HEK293 (cell line): Measurements from ENCODE around the gene DOCK3.

ENCODE experiments used
- CTCF ChIA-PET: fragments of 350-600 bp; formaldehyde crosslinking; extraction: SDS; loops from one replicate; lab custom pipeline; 2021; ENCODE audit warnings: antibody characterized with exemption; lab: Yijun Ruan, JAX
- POLR2A ChIA-PET: fragments of 300-600 bp; formaldehyde crosslinking; extraction: SDS; loops from one replicate; lab custom pipeline; 2020; ENCODE audit warnings: antibody characterized with exemption, inconsistent platforms; lab: Yijun Ruan, JAX
- H3K27ac ChIP-seq: fragments of 200-500 bp; sonication (Bioruptor generic); 2 replicates; pipeline ENCODE4 v1.5.1; 2014; ENCODE audit warnings: low read depth, low read length, control low read depth, inconsistent platforms; ENCODE audit errors: extremely low read depth
- H3K36me3 ChIP-seq, 2 experiments: fragments of 200-500 bp in 1 of 2; sonication (Bioruptor generic) in 1 of 2; 1 replicate in 1 of 2; 2 replicates in 1 of 2; pipeline ENCODE4 v1.5.1; 2014 to 2017; ENCODE audit warnings: inconsistent platforms in 2 of 2, low read length in 2 of 2; ENCODE audit not compliant: control insufficient read depth in 2 of 2, insufficient read depth in 1 of 2
- H3K4me1 ChIP-seq: fragments of 200-500 bp; sonication (Bioruptor generic); 2 replicates; pipeline ENCODE4 v1.5.1; 2014; ENCODE audit warnings: mild to moderate bottlenecking, low read length, inconsistent platforms; ENCODE audit not compliant: control insufficient read depth, insufficient read depth
- H3K4me3 ChIP-seq: 2 replicates; pipeline ENCODE4 v1.5.1; 2011; ENCODE audit warnings: low read depth, mild to moderate bottlenecking, control low read depth, low read length, moderate library complexity
- H3K9me3 ChIP-seq: fragments of 200-500 bp; sonication (Bioruptor generic); 2 replicates; pipeline ENCODE4 v1.5.1; 2014; ENCODE audit warnings: low read depth, low read length, inconsistent platforms; ENCODE audit not compliant: control insufficient read depth, insufficient read depth
- KLF16 ChIP-seq: fragments of 450-650 bp; formaldehyde crosslinking; IDR thresholded peaks from 2 replicates; pipeline ENCODE4 v1.5.1; 2017; ENCODE audit warnings: missing biosample characterization, missing genetic modification characterization
- MEIS1 ChIP-seq: sonication (generic); formaldehyde crosslinking; IDR thresholded peaks from 2 replicates; pipeline ENCODE4 v1.8.1; 2022; ENCODE audit warnings: missing genetic modification reagents, mild to moderate bottlenecking, borderline replicate concordance
- MZF1 ChIP-seq: fragments of 450-650 bp; formaldehyde crosslinking; IDR thresholded peaks from 2 replicates; pipeline ENCODE4 v1.5.1; 2017; ENCODE audit warnings: missing biosample characterization, missing genetic modification characterization, borderline replicate concordance
- RBAK ChIP-seq: fragments of 450-650 bp; formaldehyde crosslinking; IDR thresholded peaks from 2 replicates; pipeline ENCODE4 v1.5.1; 2016; ENCODE audit warnings: missing biosample characterization, missing genetic modification characterization
- SETDB1 ChIP-seq: IDR thresholded peaks from one replicate; pipeline ENCODE4 v1.6.1; 2017; ENCODE audit warnings: mild to moderate bottlenecking, low read length, moderate library complexity, mixed read lengths; ENCODE audit not compliant: insufficient read length
- TCF7L2 ChIP-seq: IDR thresholded peaks from 2 replicates; pipeline ENCODE4 v1.6.1; 2011; ENCODE audit warnings: low read depth, mild to moderate bottlenecking, inconsistent platforms, low read length, moderate library complexity, borderline replicate concordance
- ZNF146 ChIP-seq: fragments of 450-650 bp; formaldehyde crosslinking; IDR thresholded peaks from 2 replicates; pipeline ENCODE4 v1.5.1; 2016; ENCODE audit warnings: missing biosample characterization, missing genetic modification characterization
- ZNF19 ChIP-seq: fragments of 450-650 bp; formaldehyde crosslinking; IDR thresholded peaks from 2 replicates; pipeline ENCODE4; 2016; ENCODE audit warnings: missing biosample characterization, missing genetic modification characterization, low read depth
- ZNF221 ChIP-seq: fragments of 450-650 bp; formaldehyde crosslinking; IDR thresholded peaks from 2 replicates; pipeline ENCODE4 v1.5.1; 2017; ENCODE audit warnings: missing biosample characterization, missing genetic modification characterization, borderline replicate concordance
- ZNF501 ChIP-seq: fragments of 450-650 bp; formaldehyde crosslinking; IDR thresholded peaks from 2 replicates; pipeline ENCODE4 v1.5.1; 2016; ENCODE audit warnings: missing biosample characterization, missing genetic modification characterization
- ZNF610 ChIP-seq: fragments of 450-650 bp; formaldehyde crosslinking; IDR thresholded peaks from 2 replicates; pipeline ENCODE4 v1.5.1; 2016; ENCODE audit warnings: missing biosample characterization, missing genetic modification characterization, borderline replicate concordance
- ZNF629 ChIP-seq: fragments of 450-650 bp; formaldehyde crosslinking; IDR thresholded peaks from 2 replicates; pipeline ENCODE4 v1.5.1; 2017; ENCODE audit warnings: missing biosample characterization, missing genetic modification characterization
- ZSCAN16 ChIP-seq: fragments of 450-650 bp; formaldehyde crosslinking; IDR thresholded peaks from 2 replicates; pipeline ENCODE4 v1.5.1; 2016; ENCODE audit warnings: missing biosample characterization, missing genetic modification characterization
- TF ChIP-seq, protein P1 (sequence below): fragments of 450-650 bp; formaldehyde crosslinking; IDR thresholded peaks from 2 replicates; pipeline ENCODE4 v1.5.1; 2016; ENCODE audit warnings: missing biosample characterization, missing genetic modification characterization
- TF ChIP-seq, protein P2 (sequence below): fragments of 450-650 bp; formaldehyde crosslinking; IDR thresholded peaks from 2 replicates; pipeline ENCODE4 v1.5.1; 2016; ENCODE audit warnings: missing biosample characterization, missing genetic modification characterization
- TF ChIP-seq, protein P3 (sequence below): fragments of 450-650 bp; formaldehyde crosslinking; IDR thresholded peaks from 2 replicates; pipeline ENCODE4 v1.5.1; 2016; ENCODE audit warnings: missing biosample characterization, missing genetic modification characterization, borderline replicate concordance
- TF ChIP-seq, protein P4 (sequence below): fragments of 450-650 bp; formaldehyde crosslinking; optimal IDR thresholded peaks from 2 replicates; pipeline ENCODE3; 2016; ENCODE audit warnings: missing biosample characterization, mild to moderate bottlenecking, missing genetic modification characterization
- TF ChIP-seq, protein P5 (sequence below): fragments of 450-650 bp; formaldehyde crosslinking; IDR thresholded peaks from 2 replicates; pipeline ENCODE4 v1.5.1; 2017; ENCODE audit warnings: missing biosample characterization, missing genetic modification characterization

The DOCK3 gene

DNA sequence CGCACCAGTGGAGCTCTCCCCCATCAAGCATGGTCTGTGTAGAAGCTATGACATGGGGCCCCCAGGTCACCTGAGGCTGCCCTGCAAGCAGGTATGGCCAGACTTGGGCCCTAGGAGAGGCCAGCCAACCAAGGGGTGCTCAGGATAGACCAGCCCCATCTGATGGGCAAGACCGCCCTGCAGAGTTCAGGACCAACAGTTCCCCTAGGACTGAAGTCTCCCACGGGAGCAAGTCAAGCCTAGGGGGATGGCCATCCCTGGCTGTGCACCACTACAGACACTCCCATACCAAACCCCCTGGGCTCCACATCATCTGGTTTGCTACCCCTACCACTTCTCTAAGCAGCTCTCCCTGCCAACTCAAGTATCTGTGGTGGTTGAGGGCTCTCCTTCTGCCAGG lies 568.2 kb downstream of the DOCK3 start (continued):
- TF ChIP-seq, protein P1, sequence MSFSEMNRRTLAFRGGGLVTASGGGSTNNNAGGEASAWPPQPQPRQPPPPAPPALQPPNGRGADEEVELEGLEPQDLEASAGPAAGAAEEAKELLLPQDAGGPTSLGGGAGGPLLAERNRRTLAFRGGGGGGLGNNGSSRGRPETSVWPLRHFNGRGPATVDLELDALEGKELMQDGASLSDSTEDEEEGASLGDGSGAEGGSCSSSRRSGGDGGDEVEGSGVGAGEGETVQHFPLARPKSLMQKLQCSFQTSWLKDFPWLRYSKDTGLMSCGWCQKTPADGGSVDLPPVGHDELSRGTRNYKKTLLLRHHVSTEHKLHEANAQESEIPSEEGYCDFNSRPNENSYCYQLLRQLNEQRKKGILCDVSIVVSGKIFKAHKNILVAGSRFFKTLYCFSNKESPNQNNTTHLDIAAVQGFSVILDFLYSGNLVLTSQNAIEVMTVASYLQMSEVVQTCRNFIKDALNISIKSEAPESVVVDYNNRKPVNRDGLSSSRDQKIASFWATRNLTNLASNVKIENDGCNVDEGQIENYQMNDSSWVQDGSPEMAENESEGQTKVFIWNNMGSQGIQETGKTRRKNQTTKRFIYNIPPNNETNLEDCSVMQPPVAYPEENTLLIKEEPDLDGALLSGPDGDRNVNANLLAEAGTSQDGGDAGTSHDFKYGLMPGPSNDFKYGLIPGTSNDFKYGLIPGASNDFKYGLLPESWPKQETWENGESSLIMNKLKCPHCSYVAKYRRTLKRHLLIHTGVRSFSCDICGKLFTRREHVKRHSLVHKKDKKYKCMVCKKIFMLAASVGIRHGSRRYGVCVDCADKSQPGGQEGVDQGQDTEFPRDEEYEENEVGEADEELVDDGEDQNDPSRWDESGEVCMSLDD (tag by site-specific recombination) = no peak

DNA sequence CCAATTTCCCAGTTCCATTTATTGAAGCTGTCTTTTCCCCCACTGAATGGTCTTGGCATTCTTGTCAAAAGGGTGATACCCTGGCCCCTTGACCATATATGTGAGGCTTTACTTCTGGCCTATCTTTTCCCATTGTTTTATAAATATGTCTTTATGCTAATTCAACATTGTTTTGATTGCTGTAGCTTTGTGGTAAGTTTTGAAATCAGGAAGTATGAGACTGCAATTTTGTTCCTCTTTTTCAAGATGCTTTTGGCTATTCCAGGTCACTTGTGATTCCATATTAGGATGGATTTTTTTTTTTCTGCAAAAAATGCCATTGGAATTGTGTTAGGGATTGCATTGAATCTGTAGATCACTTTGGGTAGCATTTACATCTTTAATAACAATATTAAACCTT lies 569.2 kb downstream of the DOCK3 start:
- ChIA-PET CTCF (interaction anchor here (0.7 kb wide), 1 partner anchor 616 kb away, joined by 3 read pairs; no protein-coding TSS in a partner anchor), POLR2A (no interaction called here)
- Histone ChIP-seq H3K9me3 (no peaks in the 10 kb centered on the region), H3K4me3 (no peak overlapping the region), H3K36me3 (peaks cover 0 to 22% of the 10 kb centered on the region in 2 experiments; a peak in 1 of 3 replicates), H3K27ac (no peak overlapping the region), H3K4me1 (no peaks in the 10 kb centered on the region)
- TF ChIP-seq ZNF501 (tag by site-specific recombination) = no peak
- TF ChIP-seq MZF1 (tag by site-specific recombination) = no peak
- no peak for TF ChIP-seq MEIS1 (CRISPR knock-in tag)
- no peak for TF ChIP-seq ZNF146 (tag by site-specific recombination)

DNA sequence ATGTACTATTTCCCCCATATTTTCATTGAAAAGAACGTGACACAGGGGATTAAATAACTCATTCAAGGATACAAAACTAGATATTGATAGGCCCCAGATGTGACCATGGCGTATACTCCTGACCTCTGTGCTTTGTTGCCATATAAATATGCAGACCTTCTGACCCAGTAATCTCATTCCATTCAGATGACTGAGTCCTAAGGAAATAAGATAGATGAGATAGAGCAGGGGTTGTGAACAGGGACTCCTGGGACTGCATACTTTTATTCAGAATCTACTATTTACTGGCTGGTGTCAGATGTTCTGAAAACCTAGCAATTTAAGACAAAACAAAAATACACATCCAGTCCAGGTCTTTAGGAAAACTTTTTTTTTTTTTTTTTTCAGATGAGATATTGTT lies 571.1 kb downstream of the DOCK3 start:
- POLR2A ChIA-PET = no interaction called here
- Histone ChIP-seq H3K27ac (no peak overlapping the region), H3K9me3 (no peaks in the 10 kb centered on the region), H3K4me3 (no peak overlapping the region), H3K4me1 (no peaks in the 10 kb centered on the region), H3K36me3 (peaks cover 0 to 22% of the 10 kb centered on the region in 2 experiments; a peak in 1 of 3 replicates)
- TF ChIP-seq TCF7L2 (no peak), RBAK (tag by site-specific recombination) (no peak), ZNF501 (tag by site-specific recombination) (no peak), SETDB1 (no peak), ZNF221 (tag by site-specific recombination) (no peak), ZNF610 (tag by site-specific recombination) (no peak), KLF16 (tag by site-specific recombination) (no peak), ZNF19 (tag by site-specific recombination) (no peak), ZNF629 (tag by site-specific recombination) (no peak), ZSCAN16 (tag by site-specific recombination) (no peak)
- TF ChIP-seq, protein P2, sequence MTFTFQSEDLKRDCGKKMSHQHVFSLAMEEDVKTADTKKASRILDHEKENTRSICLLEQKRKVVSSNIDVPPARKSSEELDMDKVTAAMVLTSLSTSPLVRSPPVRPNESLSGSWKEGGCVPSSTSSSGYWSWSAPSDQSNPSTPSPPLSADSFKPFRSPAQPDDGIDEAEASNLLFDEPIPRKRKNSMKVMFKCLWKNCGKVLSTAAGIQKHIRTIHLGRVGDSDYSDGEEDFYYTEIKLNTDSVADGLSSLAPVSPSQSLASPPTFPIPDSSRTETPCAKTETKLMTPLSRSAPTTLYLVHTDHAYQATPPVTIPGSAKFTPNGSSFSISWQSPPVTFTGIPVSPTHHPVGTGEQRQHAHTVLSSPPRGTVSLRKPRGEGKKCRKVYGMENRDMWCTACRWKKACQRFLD (tag by site-specific recombination) = no peak
- TF ChIP-seq, protein P3, sequence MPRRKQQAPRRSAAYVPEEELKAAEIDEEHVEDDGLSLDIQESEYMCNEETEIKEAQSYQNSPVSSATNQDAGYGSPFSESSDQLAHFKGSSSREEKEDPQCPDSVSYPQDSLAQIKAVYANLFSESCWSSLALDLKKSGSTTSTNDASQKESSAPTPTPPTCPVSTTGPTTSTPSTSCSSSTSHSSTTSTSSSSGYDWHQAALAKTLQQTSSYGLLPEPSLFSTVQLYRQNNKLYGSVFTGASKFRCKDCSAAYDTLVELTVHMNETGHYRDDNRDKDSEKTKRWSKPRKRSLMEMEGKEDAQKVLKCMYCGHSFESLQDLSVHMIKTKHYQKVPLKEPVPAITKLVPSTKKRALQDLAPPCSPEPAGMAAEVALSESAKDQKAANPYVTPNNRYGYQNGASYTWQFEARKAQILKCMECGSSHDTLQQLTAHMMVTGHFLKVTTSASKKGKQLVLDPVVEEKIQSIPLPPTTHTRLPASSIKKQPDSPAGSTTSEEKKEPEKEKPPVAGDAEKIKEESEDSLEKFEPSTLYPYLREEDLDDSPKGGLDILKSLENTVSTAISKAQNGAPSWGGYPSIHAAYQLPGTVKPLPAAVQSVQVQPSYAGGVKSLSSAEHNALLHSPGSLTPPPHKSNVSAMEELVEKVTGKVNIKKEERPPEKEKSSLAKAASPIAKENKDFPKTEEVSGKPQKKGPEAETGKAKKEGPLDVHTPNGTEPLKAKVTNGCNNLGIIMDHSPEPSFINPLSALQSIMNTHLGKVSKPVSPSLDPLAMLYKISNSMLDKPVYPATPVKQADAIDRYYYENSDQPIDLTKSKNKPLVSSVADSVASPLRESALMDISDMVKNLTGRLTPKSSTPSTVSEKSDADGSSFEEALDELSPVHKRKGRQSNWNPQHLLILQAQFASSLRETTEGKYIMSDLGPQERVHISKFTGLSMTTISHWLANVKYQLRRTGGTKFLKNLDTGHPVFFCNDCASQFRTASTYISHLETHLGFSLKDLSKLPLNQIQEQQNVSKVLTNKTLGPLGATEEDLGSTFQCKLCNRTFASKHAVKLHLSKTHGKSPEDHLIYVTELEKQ = no peak
- TF ChIP-seq, protein P4, sequence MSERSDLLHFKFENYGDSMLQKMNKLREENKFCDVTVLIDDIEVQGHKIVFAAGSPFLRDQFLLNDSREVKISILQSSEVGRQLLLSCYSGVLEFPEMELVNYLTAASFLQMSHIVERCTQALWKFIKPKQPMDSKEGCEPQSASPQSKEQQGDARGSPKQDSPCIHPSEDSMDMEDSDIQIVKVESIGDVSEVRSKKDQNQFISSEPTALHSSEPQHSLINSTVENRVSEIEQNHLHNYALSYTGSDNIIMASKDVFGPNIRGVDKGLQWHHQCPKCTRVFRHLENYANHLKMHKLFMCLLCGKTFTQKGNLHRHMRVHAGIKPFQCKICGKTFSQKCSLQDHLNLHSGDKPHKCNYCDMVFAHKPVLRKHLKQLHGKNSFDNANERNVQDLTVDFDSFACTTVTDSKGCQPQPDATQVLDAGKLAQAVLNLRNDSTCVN (tag by site-specific recombination) = no peak
- TF ChIP-seq, protein P5, sequence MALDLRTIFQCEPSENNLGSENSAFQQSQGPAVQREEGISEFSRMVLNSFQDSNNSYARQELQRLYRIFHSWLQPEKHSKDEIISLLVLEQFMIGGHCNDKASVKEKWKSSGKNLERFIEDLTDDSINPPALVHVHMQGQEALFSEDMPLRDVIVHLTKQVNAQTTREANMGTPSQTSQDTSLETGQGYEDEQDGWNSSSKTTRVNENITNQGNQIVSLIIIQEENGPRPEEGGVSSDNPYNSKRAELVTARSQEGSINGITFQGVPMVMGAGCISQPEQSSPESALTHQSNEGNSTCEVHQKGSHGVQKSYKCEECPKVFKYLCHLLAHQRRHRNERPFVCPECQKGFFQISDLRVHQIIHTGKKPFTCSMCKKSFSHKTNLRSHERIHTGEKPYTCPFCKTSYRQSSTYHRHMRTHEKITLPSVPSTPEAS (tag by site-specific recombination) = no peak
- CTCF ChIA-PET = interaction anchor here (1.0 kb wide), 1 partner anchor 8 kb away, joined by 3 read pairs; no protein-coding TSS in a partner anchor
